Stimulated activated effector memory CD8-positive, alpha-beta T cell treated with anti-CD3 and anti-CD28 coated beads, Interleukin-12 subunit alpha, Interleukin-12 subunit beta, amount 100 ng/mL, for 72 hours (primary cell): ENCODE data around the gene GSTT2.
A peak's percentile ranks its signal among the peaks of the same experiment; 100 is the strongest.
"Not testable (repeated sequence)": the region's sequence is repeated elsewhere in the genome, so short reads cannot be mapped to it uniquely, and the experiment has no call there.

Experiments
- ATAC-seq: fragments of 150-1000 bp; cut with Tn5 transposase; 2 replicates; pipeline ENCODE4 v1.10.0; 2021
- DNase-seq, 2 donors: peaks; one replicate each; pipeline ENCODE4 v3.0.0; 2021 to 2022; ENCODE audit warnings: low spot score in 2 of 2
- H3K27ac Mint-ChIP-seq: one replicate; pipeline ENCODE4 v1.8.0; 2022; ENCODE audit warnings: mild to moderate bottlenecking, mixed read lengths
- H3K36me3 Mint-ChIP-seq: one replicate; pipeline ENCODE4 v1.8.0; 2022; ENCODE audit warnings: mild to moderate bottlenecking, mixed read lengths
- H3K4me1 Mint-ChIP-seq: one replicate; pipeline ENCODE4 v1.8.0; 2022; ENCODE audit warnings: mixed read lengths
- H3K4me3 Mint-ChIP-seq: one replicate; pipeline ENCODE4 v1.8.0; 2022; ENCODE audit warnings: mild to moderate bottlenecking, mixed read lengths
- H3K9me3 Mint-ChIP-seq: one replicate; pipeline ENCODE4 v1.8.0; 2022; ENCODE audit warnings: mixed read lengths

Gene GSTT2

GRCh38 chr22:23993581-23994177 lies 13.7 kb downstream of the GSTT2 start:
- not testable (repeated sequence) for H3K4me1 Mint-ChIP-seq, H3K27ac Mint-ChIP-seq, H3K36me3 Mint-ChIP-seq, ATAC-seq, H3K4me3 Mint-ChIP-seq, H3K9me3 Mint-ChIP-seq
- peak in 1 of 2 donors; percentile 52 for DNase-seq

- Mint-ChIP-seq H3K36me3 (no peaks in the 10 kb centered on the region), H3K27ac (no peak overlapping the region), H3K4me3 (no peak overlapping the region), H3K9me3 (no peaks in the 10 kb centered on the region), H3K4me1 (no peaks in the 10 kb centered on the region)
- DNase-seq (no peak), ATAC-seq (no peak)
These were observed 17.2 kb downstream of the GSTT2 start for GRCh38 chr22:23997092-23997491.

DNA sequence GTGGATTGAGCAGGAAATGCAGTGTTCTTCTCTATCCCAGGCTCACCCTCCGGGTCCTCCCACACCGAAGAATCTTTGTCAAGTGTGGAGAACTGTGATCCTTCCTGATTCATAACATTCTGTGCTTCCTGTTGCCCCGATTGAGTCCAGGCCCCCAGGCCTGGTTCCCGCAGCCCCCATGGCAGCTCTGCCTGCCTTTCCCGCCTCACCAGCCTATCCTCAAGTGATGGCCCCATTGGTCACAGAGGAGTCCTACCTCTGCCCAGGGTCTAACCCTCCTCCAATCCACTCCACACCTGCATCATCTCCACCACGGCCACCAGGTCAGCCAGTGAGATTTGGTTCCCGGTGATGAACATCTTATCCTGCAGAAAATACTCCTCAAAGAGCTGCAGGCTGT lies 19.8 kb downstream of the GSTT2 start:
- not testable (repeated sequence) for H3K27ac Mint-ChIP-seq, DNase-seq, H3K36me3 Mint-ChIP-seq, H3K9me3 Mint-ChIP-seq, H3K4me3 Mint-ChIP-seq, ATAC-seq, H3K4me1 Mint-ChIP-seq

DNA sequence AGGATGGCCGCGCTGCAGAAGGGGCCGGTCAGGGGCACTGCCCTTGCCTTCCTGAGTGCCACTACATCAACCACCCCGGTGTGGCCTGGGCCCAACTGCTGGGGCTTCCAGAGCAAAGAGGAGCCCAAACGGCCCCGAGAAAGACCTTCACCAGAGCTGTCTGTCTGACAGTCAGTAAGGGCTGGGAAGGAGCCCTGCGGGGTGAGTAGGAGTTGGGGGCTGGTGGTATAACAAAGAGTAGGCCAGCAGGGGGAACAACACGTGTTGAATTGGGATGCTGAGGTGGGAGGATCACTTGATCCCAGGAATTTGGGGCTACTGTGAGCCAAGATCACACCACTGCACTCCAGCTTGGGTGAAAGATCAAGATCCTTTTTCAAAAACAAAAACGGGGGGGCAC lies 21.4 kb downstream of the GSTT2 start:
- DNase-seq = no peak
- no peaks in the 10 kb centered on the region for H3K4me1 Mint-ChIP-seq
- no peak for ATAC-seq
- no peak overlapping the region for H3K27ac Mint-ChIP-seq
- no peak overlapping the region for H3K4me3 Mint-ChIP-seq
- H3K36me3 Mint-ChIP-seq = no peaks in the 10 kb centered on the region
- no peaks in the 10 kb centered on the region for H3K9me3 Mint-ChIP-seq

DNA sequence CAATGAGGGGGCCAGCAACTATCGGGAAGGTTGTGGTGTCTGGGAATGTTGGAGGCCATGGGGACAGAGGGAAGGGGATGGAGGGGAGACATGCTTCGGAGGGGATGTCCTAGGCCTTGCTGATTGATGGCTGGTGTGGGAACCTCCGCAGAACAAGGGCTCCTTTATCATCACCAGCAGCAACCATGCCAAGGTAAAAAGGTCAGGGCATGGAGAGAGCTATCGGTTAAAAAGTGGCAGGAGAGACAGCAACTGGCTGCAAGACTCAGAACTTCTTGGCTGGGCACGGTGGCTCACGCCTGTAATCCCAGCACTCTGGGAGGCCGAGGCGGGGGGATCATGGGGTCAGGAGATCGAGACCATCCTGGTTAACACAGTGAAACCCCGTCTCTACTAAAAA lies 22.3 kb downstream of the GSTT2 start:
- no peaks in the 10 kb centered on the region for H3K36me3 Mint-ChIP-seq
- no peak for ATAC-seq
- H3K4me1 Mint-ChIP-seq = no peaks in the 10 kb centered on the region
- no peak overlapping the region for H3K27ac Mint-ChIP-seq
- no peak overlapping the region for H3K4me3 Mint-ChIP-seq
- H3K9me3 Mint-ChIP-seq = no peaks in the 10 kb centered on the region
- DNase-seq = no peak

- H3K27ac Mint-ChIP-seq = no peak overlapping the region
- DNase-seq = no peak
- no peaks in the 10 kb centered on the region for H3K9me3 Mint-ChIP-seq
- H3K36me3 Mint-ChIP-seq = no peaks in the 10 kb centered on the region
- no peak overlapping the region for H3K4me3 Mint-ChIP-seq
- no peak for ATAC-seq
- H3K4me1 Mint-ChIP-seq = no peaks in the 10 kb centered on the region
These were observed 22.9 kb downstream of the GSTT2 start for GRCh38 chr22:24002851-24003250.

GRCh38 chr22:24003887-24004286 lies 24.0 kb downstream of the GSTT2 start:
- DNase-seq = no peak
- Mint-ChIP-seq H3K4me3 (no peak overlapping the region), H3K36me3 (no peaks in the 10 kb centered on the region), H3K27ac (no peak overlapping the region), H3K9me3 (no peaks in the 10 kb centered on the region), H3K4me1 (no peaks in the 10 kb centered on the region)
- ATAC-seq = no peak

DNA sequence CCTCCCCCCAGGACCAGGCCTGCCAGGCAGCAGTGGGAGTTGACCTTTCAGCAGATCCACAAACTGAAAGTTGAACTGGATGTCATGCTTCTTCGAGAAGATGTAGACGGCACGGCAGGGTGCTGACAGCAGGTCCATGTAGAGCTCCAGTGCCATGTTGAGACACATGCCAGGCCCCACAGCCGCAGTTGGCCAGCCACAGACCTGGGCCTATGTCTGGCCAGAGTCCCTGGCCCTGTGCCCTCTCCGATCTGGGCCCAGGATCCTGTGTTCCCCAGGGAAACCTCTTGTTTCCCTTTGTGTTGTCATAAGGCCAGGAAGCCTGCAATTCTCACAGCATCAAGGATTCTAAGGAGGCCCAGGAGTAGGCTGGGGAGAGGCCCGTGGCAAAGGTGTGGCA lies 25.3 kb downstream of the GSTT2 start, which contains the start of gene GSTT4:
GSTT4 (minus strand) TSS at position 253 of the 400 bp plus-strand sequence; CDS start at position 156, 97 bp downstream.
- Mint-ChIP-seq H3K4me3 (no peak within 1 kb of the TSS), H3K9me3 (no peaks in the 10 kb centered on the region), H3K36me3 (no peaks in the 10 kb centered on the region), H3K4me1 (peaks cover 2% of the 10 kb centered on the region), H3K27ac (no peak within 1 kb of the TSS)
- ATAC-seq (no peak), DNase-seq (no peak)

DNA sequence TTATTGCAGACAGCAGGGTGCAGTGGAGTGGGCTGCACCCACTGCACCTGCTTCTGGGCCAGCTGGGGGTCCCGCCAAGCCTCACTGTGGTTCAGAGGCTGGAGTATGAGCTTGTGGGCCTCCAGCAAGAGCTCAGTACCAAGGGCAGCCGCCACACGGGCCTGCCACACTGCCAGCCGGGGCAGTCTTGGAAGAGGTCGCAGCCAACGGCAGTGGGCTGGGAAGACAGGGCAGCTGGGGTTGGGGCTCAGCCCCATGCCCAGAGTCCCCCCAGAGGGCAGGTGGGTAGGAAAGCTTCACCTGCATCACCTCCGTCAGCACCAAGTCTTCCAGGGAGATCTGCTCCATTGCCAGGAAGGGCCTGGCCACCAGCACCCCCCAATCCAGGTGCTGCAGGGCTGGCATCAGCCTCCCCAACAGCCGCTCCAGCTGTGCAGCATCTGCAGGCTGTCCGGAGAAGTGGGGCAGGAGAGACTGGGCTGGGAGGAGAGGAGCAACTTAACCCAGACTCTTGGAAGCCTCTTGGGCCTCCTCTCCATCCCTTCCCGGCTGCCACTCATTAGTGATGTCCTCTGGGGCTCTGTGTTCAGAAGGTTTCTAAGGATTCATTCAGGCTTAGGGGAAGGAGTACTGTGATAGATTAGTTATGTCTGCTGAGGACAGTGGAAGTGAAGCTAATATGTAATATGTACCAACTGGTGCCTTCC lies 26.4 kb downstream of the GSTT2 start:
- peaks cover 8% of the 10 kb centered on the region for H3K36me3 Mint-ChIP-seq
- DNase-seq (no peak), ATAC-seq (no peak)
- no peak overlapping the region for H3K27ac Mint-ChIP-seq
- no peaks in the 10 kb centered on the region for H3K9me3 Mint-ChIP-seq
- no peak overlapping the region for H3K4me3 Mint-ChIP-seq
- H3K4me1 Mint-ChIP-seq = peaks cover 10% of the 10 kb centered on the region

- peaks cover 13% of the 10 kb centered on the region for H3K36me3 Mint-ChIP-seq
- H3K4me1 Mint-ChIP-seq = peaks cover 10% of the 10 kb centered on the region
- H3K4me3 Mint-ChIP-seq = no peak overlapping the region
- H3K9me3 Mint-ChIP-seq = no peaks in the 10 kb centered on the region
- H3K27ac Mint-ChIP-seq = no peak overlapping the region
- DNase-seq (no peak), ATAC-seq (no peak)
These were observed 26.9 kb downstream of the GSTT2 start for GRCh38 chr22:24006914-24007214.

- H3K4me3 Mint-ChIP-seq = no peak overlapping the region
- no peak for DNase-seq
- H3K4me1 Mint-ChIP-seq = peaks cover 14% of the 10 kb centered on the region
- peaks cover 13% of the 10 kb centered on the region for H3K36me3 Mint-ChIP-seq
- ATAC-seq = no peak
- no peaks in the 10 kb centered on the region for H3K9me3 Mint-ChIP-seq
- H3K27ac Mint-ChIP-seq = no peak overlapping the region
These were observed 27.5 kb downstream of the GSTT2 start for GRCh38 chr22:24007253-24008021.

DNA sequence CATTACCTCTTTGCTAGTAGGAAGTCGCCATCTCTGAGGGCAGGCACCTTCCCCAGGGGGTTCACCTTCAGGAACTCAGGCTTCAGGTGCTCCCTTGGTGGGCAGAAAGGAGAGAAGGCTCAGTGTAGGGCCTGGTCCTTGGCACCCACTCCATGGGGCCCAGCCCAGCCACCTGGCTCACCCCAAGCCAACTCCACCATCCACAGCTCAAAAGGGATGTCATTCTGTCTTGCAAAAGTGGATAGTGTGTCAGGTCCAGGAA lies 28.0 kb downstream of the GSTT2 start:
- H3K27ac Mint-ChIP-seq = no peak overlapping the region

DNA sequence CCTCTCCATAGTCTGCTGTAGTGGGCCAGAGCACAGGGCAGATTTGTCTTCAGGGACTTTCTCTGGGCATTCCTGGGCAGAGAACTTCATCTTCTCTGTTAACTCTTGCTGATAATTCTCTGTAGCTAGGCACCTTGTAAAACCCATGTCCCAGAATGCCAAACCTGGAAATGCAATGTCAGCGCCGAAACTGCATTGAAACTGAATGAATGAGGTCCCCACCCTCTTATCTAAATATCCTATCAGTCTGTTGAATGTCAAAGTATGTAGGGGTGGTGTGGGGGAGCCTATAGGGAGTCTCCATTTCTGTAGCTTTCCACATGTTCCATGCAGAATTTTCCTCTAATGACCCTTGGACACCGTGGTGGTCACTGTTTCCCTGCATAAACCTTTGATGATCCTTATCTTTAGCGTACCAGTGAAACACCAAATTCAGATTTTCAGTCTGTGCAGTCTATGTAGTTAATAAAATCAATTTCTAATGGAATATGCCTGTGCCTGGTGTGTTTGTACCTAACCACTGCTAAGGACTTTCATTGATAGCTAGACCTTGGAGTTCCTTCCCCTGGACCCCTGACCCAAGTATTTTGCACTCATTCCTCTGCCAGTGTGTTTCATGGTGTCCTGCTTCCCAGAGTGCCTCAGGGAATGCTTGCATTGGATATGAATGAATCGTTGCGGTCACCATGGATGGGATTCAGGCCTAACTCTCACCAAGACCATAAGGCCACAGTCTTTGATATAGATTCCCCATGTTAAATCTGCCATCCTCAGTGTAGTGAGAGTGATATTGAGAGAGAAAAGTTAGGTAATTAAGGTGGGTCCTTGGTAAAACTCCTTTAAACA lies 28.7 kb downstream of the GSTT2 start:
- peaks cover 13% of the 10 kb centered on the region for H3K36me3 Mint-ChIP-seq
- H3K27ac Mint-ChIP-seq = no peak overlapping the region
- DNase-seq = no peak
- H3K9me3 Mint-ChIP-seq = no peaks in the 10 kb centered on the region
- H3K4me3 Mint-ChIP-seq = no peak overlapping the region
- H3K4me1 Mint-ChIP-seq = peaks cover 20% of the 10 kb centered on the region
- no peak for ATAC-seq

More for the DNA sequence above, 28.0 kb downstream of the GSTT2 start:
- ATAC-seq (no peak), DNase-seq (no peak)
- Mint-ChIP-seq H3K36me3 (peaks cover 13% of the 10 kb centered on the region), H3K4me1 (peaks cover 16% of the 10 kb centered on the region), H3K4me3 (no peak overlapping the region), H3K9me3 (no peaks in the 10 kb centered on the region)

DNA sequence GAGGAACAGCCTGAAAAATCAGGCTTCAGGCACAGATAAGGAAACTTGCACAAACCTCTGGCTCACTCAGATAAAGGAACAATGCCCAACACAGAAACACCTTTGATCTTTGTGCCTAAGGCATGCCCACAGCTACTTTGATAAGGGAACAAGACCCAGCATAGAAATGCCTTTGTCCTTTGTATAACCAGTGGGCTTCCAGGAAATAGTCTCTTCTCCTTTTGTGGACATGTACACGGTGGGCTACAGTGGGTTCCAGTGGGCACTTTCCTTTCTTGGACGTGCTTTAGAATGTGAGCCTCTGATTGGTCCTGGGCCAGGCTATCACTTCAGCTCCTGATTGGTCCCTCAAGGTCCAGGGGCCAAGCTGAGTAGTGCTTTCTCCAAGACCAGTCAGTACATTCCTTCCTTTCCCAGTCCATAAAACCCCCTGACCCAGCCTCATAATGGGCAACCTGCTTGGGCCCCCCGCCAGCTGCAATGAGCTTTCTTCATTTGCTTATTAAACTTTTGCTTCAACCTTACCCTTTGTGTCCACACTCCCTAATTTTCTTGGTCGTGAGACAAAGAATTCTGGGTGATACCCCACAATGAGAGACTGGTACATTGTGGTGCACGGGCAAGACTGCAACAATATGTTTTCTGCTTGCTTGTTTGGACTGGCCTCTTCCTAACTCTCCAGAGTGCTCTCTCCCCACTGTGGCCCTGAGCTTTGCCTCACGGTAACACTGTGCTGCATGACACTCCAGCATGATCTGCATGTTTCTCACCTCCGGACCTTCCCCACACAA lies 29.5 kb downstream of the GSTT2 start:
- H3K4me3 Mint-ChIP-seq = no peak overlapping the region
- H3K27ac Mint-ChIP-seq = no peak overlapping the region
- ATAC-seq (no peak), DNase-seq (no peak)
- no peaks in the 10 kb centered on the region for H3K9me3 Mint-ChIP-seq
- peaks cover 13% of the 10 kb centered on the region for H3K36me3 Mint-ChIP-seq
- H3K4me1 Mint-ChIP-seq = peaks cover 27% of the 10 kb centered on the region

DNA sequence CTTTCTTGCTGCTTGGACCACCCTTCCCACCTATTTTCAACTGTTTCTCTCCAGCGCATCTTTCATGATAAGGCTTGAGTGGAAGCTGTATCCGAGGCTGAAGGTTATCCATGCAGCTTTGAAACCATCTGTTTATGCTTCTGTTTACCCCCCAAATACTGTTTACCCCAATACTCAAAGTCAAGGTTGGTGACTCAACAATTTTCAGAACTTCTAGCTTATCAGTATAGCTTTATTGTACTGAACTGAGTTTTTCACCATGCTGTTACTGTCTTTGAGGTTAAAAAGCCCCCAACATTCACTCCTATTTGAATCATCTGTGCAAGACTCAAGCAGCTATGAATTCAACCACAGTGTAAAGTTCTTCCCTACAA lies 30.1 kb downstream of the GSTT2 start:
- no peaks in the 10 kb centered on the region for H3K9me3 Mint-ChIP-seq
- H3K4me1 Mint-ChIP-seq = peaks cover 33% of the 10 kb centered on the region
- H3K36me3 Mint-ChIP-seq = peaks cover 13% of the 10 kb centered on the region
- no peak overlapping the region for H3K4me3 Mint-ChIP-seq
- ATAC-seq = no peak
- DNase-seq = no peak
- peak overlapping the region; percentile 97 for H3K27ac Mint-ChIP-seq
